HG02852 (cell line): ENCODE measurements around the gene CDKN2A.
"Not testable (repeated sequence)": the region's sequence is repeated elsewhere in the genome, so short reads cannot be mapped to it uniquely, and the experiment has no call there.

Source experiments
- ATAC-seq: cut with Tn5 transposase; IDR thresholded peaks from one replicate; pipeline ENCODE4 v1.9.1; 2021; ENCODE audit warnings: mild to moderate bottlenecking, moderate library complexity; ENCODE audit not compliant: unreplicated experiment

The CDKN2A gene

GRCh38 chr9:21982861-21983560, 11.2 kb downstream of the CDKN2A start:
- ATAC-seq: no peak

DNA sequence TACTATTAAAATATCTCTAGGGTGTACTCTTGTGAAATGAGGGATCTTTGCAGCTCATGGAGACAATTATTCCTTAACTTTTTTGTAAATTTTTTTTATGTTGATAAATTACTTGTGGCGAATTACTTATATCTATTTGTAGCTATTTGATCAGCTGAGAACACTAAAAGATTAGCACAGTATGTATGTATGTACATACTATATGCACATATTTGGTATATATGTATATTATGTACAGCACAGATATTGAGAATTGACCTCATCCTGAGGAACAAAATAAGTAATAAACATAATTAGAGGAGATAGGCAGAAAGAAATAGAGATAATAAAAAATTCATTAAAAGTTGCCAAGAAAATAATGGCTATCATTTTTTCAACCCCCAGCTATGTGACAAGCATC, 11.8 kb downstream of the CDKN2A start:
- no peak for ATAC-seq

DNA sequence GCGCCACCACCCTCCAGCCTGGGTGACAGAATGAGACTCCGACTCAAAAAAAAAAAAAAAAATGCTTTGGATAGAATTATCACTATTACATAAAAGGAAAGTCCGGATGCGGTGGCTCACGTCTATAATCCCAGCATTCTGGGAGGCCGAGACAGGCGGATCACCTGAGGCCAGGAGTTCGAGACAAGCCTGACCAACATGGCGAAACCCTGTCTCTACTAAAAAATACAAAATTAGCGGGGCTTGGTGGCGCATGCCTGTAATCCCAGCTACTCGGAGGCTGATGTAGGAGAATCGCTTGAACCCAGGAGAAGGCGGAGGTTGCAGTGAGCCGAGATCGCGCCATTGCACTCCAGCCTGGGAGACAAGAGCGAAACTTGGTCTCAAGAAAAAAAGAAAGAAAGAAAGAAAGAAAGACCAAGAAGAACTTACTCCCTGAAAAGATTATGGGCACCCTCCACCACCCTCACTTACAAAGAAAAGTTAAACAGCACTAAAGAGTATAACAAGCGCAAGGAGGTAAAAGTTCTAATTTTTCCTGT, 17.8 kb downstream of the CDKN2A start:
- no peak for ATAC-seq

DNA sequence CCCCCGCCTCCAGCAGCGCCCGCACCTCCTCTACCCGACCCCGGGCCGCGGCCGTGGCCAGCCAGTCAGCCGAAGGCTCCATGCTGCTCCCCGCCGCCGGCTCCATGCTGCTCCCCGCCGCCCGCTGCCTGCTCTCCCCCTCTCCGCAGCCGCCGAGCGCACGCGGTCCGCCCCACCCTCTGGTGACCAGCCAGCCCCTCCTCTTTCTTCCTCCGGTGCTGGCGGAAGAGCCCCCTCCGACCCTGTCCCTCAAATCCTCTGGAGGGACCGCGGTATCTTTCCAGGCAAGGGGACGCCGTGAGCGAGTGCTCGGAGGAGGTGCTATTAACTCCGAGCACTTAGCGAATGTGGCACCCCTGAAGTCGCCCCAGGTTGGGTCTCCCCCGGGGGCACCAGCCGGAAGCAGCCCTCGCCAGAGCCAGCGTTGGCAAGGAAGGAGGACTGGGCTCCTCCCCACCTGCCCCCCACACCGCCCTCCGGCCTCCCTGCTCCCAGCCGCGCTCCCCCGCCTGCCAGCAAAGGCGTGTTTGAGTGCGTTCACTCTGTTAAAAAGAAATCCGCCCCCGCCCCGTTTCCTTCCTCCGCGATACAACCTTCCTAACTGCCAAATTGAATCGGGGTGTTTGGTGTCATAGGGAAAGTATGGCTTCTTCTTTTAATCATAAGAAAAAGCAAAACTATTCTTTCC, 19.3 kb downstream of the CDKN2A start:
- ATAC-seq: peak; percentile 63

GRCh38 chr9:21974343-21974721, 19.9 kb downstream of the CDKN2A start:
- ATAC-seq: no peak

DNA sequence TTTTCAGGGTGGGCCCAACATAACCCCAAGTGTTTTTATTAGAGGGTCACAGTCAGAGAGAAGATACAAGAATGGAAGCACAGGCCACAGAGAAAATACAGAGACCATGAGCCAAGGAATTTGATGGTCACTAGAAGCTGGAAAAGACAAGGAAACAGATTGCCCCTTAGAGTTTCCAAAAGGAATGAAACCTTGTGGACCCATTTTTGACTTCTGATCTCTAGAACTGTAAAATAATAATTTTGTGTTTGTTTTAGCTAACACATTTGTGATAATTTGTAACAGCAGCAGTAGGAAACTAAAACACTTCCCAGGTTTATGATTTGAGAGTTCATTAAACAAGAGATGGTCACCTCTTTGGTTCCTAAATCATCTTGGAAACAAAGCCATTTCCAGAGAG, 21.8 kb downstream of the CDKN2A start:
- no peak for ATAC-seq

GRCh38 chr9:21970800-21971640, 23.2 kb downstream of the CDKN2A start:
- no peak for ATAC-seq

DNA sequence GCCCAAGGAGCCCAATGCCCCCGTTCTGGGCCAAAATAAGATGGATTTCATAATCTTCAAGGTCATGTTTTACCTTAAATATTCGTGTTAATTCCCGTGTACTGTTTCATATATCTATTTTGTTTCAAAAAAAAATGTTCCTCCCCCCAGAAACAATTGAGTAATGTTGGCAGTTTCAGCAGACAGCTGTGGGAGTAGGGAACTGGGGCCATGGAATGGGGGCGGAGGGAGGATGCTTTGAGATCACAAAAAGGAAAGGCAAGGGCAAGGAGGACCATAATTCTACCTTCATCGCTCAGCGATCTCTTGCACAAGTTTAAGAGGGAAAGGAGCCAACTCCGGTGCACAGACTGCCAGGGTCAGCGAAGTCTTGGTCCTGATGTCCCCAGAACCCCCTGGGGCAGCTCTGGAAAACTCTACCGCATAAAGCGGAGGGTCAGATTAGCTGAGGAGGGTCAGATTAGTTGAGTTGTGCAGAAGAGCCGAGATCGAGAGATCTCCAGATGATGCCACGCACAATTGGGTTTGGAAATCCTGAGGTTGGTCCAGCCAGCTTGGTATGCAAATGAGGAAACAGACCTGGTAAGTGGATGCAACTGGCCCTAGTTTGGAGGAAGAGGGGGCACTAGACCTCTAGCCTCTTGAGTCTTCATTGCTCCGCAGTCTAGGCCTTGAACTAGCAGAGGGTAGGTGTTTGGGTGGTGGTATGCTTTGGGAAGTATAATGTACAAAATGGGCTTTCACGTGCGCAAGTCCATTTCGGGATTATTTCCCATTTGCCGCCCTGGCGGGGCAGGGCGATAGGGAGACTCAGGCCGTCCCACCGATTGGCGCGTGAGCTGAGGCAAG, 24.0 kb downstream of the CDKN2A start:
- ATAC-seq: no peak

GRCh38 chr9:21969011-21969940, 24.9 kb downstream of the CDKN2A start:
- ATAC-seq: no peak

- ATAC-seq: no peak
Measured at GRCh38 chr9:21968331-21969010, 25.7 kb downstream of the CDKN2A start.

- ATAC-seq: no peak
Measured at GRCh38 chr9:21967702-21968101, 26.5 kb downstream of the CDKN2A start.

- no peak for ATAC-seq
Measured at GRCh38 chr9:21967169-21967568, 27.0 kb downstream of the CDKN2A start.

GRCh38 chr9:21966140-21966851, 27.9 kb downstream of the CDKN2A start:
- ATAC-seq: no peak

DNA sequence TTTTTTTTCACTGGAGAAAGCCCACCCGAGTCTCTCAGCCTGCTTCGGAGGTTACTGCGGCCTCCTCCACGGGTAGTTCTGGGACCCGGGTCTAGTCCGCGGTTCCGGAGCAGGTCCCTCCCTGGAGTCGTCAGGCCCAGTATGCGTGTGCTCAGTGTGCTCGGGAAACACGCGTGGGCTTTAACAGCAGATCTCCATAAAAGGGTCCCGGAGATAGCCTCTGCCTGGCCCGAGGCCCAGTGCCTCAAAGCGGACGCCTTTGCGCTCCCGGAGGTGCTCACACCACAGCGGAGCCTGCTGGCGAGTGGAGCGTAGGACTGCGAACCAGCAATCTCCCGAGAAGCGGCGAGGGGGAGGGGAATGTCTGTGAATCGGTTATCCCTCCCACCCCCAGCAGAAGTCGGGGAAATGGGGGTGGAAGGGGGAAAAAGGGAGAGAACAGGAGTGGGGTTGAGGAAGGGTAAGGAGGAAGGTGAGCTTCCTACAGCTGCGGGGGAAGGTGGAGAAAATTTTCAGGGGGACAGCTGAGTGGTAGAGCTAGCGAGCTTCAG, 28.7 kb downstream of the CDKN2A start:
- peak; percentile 88 for ATAC-seq

- ATAC-seq: peak; percentile 57
Measured at GRCh38 chr9:21964925-21965385, 29.2 kb downstream of the CDKN2A start.

GRCh38 chr9:21961569-21961968, 32.6 kb downstream of the CDKN2A start:
- no peak for ATAC-seq

DNA sequence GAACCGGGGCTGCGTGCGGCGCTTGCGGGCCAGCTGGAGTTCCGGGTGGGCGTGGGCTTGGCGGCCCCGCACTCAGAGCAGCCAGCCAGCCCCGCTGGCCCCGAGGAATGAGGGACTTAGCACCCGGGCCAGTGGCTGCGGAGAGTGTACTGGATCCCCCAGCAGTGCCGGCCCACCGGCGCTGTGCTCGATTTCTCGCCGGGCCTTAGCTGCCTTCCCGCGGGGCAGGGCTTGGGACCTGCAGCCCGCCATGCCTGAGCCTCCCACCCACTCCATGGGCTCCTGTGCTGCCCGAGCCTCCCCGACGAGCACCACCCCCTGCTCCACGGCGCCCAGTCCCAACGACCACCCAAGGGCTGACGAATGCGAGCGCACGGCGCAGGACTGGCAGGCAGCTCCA, 34.9 kb downstream of the CDKN2A start:
- ATAC-seq: not testable (repeated sequence)

DNA sequence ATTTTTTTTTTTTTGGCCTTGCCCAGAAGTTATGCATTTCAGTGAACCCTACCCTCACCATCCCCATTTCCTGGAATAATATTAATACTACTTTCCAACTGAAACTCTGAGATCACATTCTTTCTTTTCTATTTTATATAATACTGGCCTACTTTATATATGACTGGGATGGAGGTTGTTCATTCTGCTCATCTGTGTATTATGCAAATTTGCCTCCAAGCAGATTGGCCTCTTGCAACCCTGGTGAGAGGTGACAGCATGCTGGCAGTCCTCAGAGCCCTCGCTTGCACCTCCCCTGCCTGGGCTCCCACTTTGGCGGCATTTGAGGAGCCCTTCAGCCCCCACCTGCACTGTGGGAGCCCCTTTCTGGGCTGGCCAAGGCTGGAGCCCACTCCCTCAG, 35.4 kb downstream of the CDKN2A start:
- no peak for ATAC-seq
